GM12864 (cell line): ENCODE data around the gene JAML.

Experiments used
- DNase-seq: peaks from one replicate; pipeline ENCODE4 v3.0.0-alpha.2; 2011; ENCODE audit warnings: low read depth
- H3K4me3 ChIP-seq: 2 replicates; pipeline ENCODE4 v1.5.1; 2011; ENCODE audit warnings: mild to moderate bottlenecking, low read depth, low read length, control low read depth
- TF ChIP-seq, protein P1 (sequence below): IDR thresholded peaks from 2 replicates; pipeline ENCODE4 v1.5.1; 2011; ENCODE audit warnings: low read depth, mild to moderate bottlenecking, moderate library complexity, low read length, control low read depth, inconsistent platforms; ENCODE audit errors: missing control alignments

JAML gene

DNA sequence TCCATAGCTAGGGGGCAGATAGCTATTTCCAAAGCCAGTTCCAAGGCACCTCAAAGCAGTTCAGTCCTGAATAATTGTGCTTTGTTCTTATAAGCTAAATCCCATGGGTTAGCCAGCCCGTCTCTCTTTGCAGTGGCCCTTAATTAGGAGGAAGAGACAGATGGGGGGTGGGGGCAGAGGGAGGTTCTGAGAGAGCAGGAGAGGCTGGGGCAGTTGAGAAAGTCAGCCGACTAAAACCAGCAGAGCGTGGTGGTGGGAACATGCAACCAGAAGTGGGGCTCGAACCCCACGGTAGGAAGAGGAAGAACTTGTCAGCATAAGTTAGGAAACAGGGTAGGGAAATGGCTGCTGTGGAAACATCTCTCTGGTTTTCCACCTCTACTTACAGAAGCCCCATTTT lies 61.3 kb downstream of the JAML start:
- DNase-seq: no peak
- no peak overlapping the region for H3K4me3 ChIP-seq
- TF ChIP-seq, protein P1, sequence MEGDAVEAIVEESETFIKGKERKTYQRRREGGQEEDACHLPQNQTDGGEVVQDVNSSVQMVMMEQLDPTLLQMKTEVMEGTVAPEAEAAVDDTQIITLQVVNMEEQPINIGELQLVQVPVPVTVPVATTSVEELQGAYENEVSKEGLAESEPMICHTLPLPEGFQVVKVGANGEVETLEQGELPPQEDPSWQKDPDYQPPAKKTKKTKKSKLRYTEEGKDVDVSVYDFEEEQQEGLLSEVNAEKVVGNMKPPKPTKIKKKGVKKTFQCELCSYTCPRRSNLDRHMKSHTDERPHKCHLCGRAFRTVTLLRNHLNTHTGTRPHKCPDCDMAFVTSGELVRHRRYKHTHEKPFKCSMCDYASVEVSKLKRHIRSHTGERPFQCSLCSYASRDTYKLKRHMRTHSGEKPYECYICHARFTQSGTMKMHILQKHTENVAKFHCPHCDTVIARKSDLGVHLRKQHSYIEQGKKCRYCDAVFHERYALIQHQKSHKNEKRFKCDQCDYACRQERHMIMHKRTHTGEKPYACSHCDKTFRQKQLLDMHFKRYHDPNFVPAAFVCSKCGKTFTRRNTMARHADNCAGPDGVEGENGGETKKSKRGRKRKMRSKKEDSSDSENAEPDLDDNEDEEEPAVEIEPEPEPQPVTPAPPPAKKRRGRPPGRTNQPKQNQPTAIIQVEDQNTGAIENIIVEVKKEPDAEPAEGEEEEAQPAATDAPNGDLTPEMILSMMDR: no peak

DNA sequence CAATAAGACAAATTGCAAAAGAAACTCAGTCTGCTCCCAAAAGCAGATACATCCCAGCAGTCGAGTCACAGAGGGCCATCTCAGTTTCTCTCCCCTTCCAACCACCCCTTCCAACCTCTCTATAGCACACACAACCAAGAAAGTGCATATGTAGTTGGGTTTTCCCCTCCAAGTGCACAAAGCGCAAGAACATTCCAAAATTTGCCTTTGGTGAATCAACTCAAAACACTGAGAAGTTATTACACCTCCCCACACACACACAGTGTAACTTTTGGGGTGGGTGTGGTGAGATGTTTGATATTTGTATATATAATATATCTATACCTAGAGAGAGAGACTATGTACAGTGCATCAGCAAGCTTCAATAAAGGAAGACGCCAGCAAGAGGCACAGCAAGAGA lies 62.0 kb downstream of the JAML start:
- H3K4me3 ChIP-seq: no peak overlapping the region
- TF ChIP-seq, protein P1: no peak

DNA sequence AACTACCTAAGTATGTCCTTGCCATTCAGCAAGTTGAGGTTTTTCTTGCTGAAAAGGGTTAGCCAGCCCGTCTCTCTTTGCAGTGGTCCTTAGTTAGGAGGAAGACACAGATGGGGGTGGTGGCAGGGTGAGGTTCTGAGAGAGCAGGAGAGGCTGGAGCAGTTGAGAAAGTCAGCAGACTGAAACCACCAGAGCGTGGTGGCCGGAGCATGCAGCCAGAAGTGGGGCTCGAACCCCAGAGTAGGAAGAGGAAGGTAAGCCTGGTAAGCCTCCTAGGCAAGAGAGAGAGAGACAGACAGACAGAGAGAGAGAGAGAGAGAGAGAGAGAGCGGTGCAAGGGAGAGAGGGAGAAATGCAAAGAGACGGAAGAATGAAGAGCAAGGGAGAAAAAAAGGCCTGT lies 63.0 kb downstream of the JAML start:
- TF ChIP-seq, protein P1: no peak
- DNase-seq: no peak
- no peak overlapping the region for H3K4me3 ChIP-seq

More for the DNA sequence above, 62.0 kb downstream of the JAML start:
- DNase-seq: no peak

DNA sequence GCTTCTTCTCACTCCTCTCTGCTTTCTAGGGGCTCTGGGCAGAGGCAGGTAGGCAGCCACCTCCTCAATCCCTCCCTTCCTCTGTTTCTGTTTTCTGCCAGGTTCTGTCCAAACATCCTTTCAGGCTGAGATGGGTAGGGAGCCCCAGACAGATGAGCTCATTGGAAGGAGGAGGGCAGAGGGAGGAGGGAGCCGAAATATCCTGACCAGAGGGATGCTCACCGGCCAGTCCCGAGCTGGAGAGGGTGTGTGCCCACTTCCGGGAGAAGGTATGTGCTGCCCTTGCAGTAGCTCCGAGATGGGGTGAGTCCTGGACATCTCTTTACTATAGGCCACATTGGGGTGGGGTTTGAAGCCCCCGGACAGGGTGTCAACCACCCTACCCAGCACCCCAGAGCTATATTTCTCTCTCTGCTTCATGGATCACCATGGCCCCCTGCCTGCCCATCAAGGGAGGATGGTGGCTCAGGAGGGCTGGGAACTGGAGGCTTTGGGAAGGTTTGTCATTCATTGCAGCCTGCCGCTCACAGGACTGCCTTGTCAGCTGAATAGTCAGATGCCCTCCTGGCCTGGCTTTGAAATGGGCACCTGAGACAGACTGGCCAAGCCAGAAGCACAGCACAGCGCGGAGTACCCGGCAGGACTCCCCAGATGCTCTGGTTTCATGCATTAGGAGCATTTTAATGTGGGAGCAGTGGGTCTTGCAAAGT lies 67.5 kb downstream of the JAML start:
- no peak overlapping the region for H3K4me3 ChIP-seq
- no peak for DNase-seq

DNA sequence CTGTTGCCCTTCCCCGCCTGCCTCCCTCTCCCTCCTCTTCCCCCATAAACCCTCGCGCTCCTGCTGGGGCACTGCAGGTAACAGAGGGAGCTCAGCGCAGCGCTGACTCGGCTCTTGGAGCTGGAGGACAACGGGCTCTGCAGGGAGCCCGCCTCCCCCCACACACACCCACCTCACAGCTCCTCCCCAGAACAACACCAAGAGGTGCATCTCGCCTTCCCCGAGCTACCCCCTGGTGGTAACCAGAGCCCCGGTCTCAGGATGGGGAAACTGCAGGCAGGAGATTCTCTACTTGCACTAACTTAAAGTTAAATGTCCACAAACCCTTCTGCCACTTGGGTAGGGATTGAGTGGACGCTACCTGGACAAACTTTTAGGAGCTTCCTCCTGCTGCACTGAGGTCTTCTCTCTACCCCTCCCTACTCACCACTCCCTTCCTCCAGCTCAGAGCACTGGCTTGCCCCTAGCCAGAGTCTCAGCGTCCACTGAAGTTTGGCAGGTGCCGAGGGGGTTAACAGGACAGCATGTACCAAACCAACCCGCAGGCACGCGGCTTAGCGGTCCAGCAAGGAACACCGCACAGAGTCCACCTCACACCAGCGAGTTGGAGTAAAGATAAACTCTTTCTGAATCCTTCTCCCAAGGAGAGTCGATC lies 68.2 kb downstream of the JAML start:
- TF ChIP-seq, protein P1: no peak
- no peak for DNase-seq
- H3K4me3 ChIP-seq: no peak overlapping the region

More for the DNA sequence above, 67.5 kb downstream of the JAML start:
- TF ChIP-seq, protein P1: no peak

DNA sequence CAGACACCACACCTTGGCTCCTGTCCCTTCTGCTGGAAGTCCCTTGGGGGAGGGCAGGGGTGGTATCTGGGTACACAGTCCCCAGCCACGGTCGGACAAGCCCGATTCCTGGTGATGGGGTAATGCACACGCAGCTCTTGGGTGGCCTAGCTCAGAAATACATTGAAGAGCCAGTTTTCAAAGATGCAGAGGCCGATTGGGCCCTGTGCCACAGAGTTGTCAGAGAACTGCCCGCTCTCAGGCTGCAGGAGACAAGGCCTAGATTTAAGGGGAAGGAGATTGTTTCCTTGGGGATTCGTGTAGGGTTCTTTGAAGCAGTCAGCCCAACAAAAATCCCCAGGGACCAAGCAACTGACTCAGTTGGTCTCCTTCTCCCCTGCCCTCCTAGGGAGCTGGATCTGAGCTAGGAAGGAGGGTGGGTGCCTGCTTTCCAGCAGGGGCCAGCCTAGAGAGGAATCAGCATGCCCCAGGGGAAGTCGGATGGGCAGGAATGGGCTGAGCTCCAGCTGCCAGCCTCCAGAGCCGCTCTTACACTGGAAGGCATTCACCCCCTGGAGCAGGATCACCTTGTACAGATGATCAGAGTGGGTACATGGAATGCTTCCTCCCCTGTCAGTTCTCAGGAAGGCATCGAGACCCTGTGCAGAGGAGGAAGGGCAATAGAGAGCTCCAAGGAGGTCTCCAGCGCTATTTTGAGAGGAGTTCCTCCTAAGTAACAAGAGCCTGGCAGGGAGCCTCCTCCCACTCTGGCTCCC lies 68.9 kb downstream of the JAML start:
- DNase-seq: no peak

More for the DNA sequence above, 68.9 kb downstream of the JAML start:
- TF ChIP-seq, protein P1: no peak
- no peak overlapping the region for H3K4me3 ChIP-seq
